ENCODE data around the gene RAB40B.

- TF ChIP-seq, protein P1, sequence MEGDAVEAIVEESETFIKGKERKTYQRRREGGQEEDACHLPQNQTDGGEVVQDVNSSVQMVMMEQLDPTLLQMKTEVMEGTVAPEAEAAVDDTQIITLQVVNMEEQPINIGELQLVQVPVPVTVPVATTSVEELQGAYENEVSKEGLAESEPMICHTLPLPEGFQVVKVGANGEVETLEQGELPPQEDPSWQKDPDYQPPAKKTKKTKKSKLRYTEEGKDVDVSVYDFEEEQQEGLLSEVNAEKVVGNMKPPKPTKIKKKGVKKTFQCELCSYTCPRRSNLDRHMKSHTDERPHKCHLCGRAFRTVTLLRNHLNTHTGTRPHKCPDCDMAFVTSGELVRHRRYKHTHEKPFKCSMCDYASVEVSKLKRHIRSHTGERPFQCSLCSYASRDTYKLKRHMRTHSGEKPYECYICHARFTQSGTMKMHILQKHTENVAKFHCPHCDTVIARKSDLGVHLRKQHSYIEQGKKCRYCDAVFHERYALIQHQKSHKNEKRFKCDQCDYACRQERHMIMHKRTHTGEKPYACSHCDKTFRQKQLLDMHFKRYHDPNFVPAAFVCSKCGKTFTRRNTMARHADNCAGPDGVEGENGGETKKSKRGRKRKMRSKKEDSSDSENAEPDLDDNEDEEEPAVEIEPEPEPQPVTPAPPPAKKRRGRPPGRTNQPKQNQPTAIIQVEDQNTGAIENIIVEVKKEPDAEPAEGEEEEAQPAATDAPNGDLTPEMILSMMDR (optimal IDR thresholded peaks at IDR 0.05 in 1 of 3, IDR thresholded peaks at IDR 0.05 in 1 of 3, conservative IDR thresholded peaks at IDR 0.05 in 1 of 3; ENCODE audit: extremely low read depth in 1 of 3, insufficient read depth in 2 of 3, low read length in 3 of 3): no peak
- no peak for TF ChIP-seq EZH2 (IDR thresholded peaks at IDR 0.05; ENCODE audit: low read length)
Observed at GRCh38 chr17:82710499-82711232, 12.2 kb upstream of the RAB40B start.
